ENCODE measurements around the gene PRIM2.
"Not testable (repeated sequence)": the region's sequence is repeated elsewhere in the genome, so short reads cannot be mapped to it uniquely, and the experiment has no call there.

The PRIM2 gene

DNA sequence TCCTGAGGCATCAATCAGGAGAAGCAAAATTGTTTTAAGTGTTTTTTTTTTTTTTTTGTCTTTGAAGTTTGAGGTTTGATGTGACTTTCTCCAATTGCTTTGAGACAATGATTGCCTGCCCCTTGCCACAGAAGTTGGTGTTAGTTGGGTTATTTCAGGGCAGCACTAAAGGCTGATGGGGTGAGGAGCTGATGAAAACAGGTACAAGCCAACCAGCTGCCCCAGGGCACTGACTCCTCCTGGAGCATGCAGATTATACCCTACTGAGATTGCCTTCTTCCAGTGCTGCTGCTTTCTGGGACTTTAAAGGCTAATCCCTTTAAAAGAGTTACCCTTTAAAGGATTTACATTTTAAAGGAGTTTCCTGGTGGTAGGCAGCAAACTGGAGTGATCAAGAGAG is 172.5 kb downstream of the PRIM2 start:
- H3K4me3 ChIP-seq (ENCODE audit: control insufficient read depth in 1 of 7, extremely low read depth in 1 of 7, insufficient read depth in 4 of 7, low read depth in 2 of 7, low read length in 6 of 7); DNase-seq; H3K4me1 ChIP-seq (ENCODE audit: control extremely low read depth in 1 of 4, control insufficient read depth in 4 of 4, insufficient read depth in 4 of 4, low read length in 3 of 4); CTCF ChIA-PET; POLR2A ChIA-PET; H3K27me3 ChIP-seq (replicated peaks in 2 of 5; ENCODE audit: control insufficient read depth in 4 of 5, insufficient read depth in 5 of 5, low read length in 4 of 5); H3K27ac ChIP-seq (ENCODE audit: insufficient read depth in 1 of 2, low read depth in 1 of 2, low read length in 2 of 2, poor library complexity in 1 of 2, severe bottlenecking in 2 of 2); H3K36me3 ChIP-seq (ENCODE audit: control insufficient read depth in 4 of 4, insufficient read depth in 4 of 4, low read length in 3 of 4); H3K9me3 ChIP-seq (ENCODE audit: control extremely low read depth in 1 of 5, control insufficient read depth in 4 of 5, insufficient read depth in 2 of 5, low read depth in 1 of 5, low read length in 4 of 5): not testable (repeated sequence)

DNA sequence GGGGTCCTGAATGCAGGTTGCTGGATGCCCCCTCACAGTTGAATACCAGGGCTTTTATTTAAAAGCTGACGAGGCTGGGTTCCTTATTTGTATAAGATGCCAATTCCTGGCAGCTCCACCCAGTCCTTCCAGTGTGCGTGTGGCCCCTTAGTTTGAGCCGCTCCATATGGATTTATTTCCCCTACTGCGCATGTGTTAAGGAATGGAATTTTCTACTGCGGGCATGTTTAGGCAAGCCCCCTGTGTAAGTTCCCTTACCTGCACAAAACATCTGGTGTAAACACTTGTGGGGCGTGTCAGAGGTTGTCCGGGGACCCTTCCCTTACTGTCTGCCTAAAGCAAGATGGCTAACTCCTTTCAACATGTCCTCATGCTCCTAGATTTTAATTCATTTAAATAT is 174.4 kb downstream of the PRIM2 start:
- H3K27me3 ChIP-seq (replicated peaks in 2 of 5; ENCODE audit: control insufficient read depth in 4 of 5, insufficient read depth in 5 of 5, low read length in 4 of 5); CTCF ChIA-PET; DNase-seq; H3K4me1 ChIP-seq (ENCODE audit: control extremely low read depth in 1 of 4, control insufficient read depth in 4 of 4, insufficient read depth in 4 of 4, low read length in 3 of 4); H3K27ac ChIP-seq (ENCODE audit: insufficient read depth in 1 of 2, low read depth in 1 of 2, low read length in 2 of 2, poor library complexity in 1 of 2, severe bottlenecking in 2 of 2); H3K9me3 ChIP-seq (ENCODE audit: control extremely low read depth in 1 of 5, control insufficient read depth in 4 of 5, insufficient read depth in 2 of 5, low read depth in 1 of 5, low read length in 4 of 5); H3K36me3 ChIP-seq (ENCODE audit: control insufficient read depth in 4 of 4, insufficient read depth in 4 of 4, low read length in 3 of 4); POLR2A ChIA-PET; H3K4me3 ChIP-seq (ENCODE audit: control insufficient read depth in 1 of 7, extremely low read depth in 1 of 7, insufficient read depth in 4 of 7, low read depth in 2 of 7, low read length in 6 of 7): not testable (repeated sequence)
- 92% methylated on average over 2 of the region's 7 CpGs for WGBS (ENCODE audit: insufficient coverage)

DNA sequence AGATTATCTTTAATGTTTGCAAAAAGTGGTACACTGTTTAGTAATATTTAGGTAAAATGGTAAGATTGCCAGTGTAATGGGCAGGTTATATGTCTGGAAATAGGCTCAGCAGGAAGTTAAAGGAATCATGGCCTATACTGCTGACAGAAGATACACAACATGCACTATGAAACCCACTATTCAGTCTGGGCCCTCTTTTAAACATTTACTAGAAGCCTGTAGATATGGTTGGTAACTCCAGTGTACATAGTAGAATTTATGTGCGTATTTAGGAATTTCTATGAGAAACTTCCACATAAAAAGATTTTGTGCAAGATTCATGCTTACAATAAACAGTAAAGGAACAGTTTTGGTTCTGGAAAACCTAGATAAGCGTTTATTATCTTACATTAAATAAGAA is 178.8 kb downstream of the PRIM2 start:
- H3K27ac ChIP-seq (ENCODE audit: insufficient read depth in 1 of 2, low read depth in 1 of 2, low read length in 2 of 2, poor library complexity in 1 of 2, severe bottlenecking in 2 of 2); H3K4me1 ChIP-seq (ENCODE audit: control extremely low read depth in 1 of 4, control insufficient read depth in 4 of 4, insufficient read depth in 4 of 4, low read length in 3 of 4); H3K36me3 ChIP-seq (ENCODE audit: control insufficient read depth in 4 of 4, insufficient read depth in 4 of 4, low read length in 3 of 4); POLR2A ChIA-PET; H3K4me3 ChIP-seq (ENCODE audit: control insufficient read depth in 1 of 7, extremely low read depth in 1 of 7, insufficient read depth in 4 of 7, low read depth in 2 of 7, low read length in 6 of 7); DNase-seq; H3K9me3 ChIP-seq (ENCODE audit: control extremely low read depth in 1 of 5, control insufficient read depth in 4 of 5, insufficient read depth in 2 of 5, low read depth in 1 of 5, low read length in 4 of 5); CTCF ChIA-PET; H3K27me3 ChIP-seq (replicated peaks in 2 of 5; ENCODE audit: control insufficient read depth in 4 of 5, insufficient read depth in 5 of 5, low read length in 4 of 5): not testable (repeated sequence)
- 100% methylated on average over 1 of the region's 2 CpGs for WGBS (ENCODE audit: insufficient coverage)

DNA sequence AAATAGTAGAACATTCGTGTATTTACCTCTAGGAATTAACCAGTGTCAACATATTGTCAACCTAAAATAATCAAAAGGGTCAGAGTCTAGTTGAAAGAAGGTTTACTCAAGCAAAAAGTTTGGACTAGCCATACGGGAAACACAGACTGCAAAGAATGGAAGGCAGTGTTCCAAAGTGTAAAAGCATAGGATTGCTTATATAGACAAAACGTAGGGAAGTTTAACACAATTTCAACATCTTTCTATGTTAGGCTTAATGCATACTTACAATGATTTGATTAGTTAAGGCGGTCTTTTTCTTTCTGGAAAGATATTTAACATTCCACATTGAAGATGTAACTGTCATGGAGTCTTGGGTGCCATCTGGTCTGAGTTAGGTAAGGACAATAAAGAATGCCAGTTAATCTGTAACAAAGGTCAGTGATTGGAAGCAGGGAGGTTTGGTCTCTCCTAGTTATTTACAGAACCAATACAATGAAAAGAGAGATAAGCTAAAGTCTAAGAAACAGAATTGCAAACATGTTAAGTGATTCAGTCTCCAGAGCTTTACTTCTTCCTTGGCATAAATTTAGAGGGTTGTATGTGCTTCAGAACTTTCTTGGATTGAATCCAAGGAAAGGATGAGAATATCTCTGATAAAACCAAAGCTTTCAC is 183.1 kb downstream of the PRIM2 start:
- H3K4me3 ChIP-seq (ENCODE audit: control insufficient read depth in 1 of 7, extremely low read depth in 1 of 7, insufficient read depth in 4 of 7, low read depth in 2 of 7, low read length in 6 of 7); H3K4me1 ChIP-seq (ENCODE audit: control extremely low read depth in 1 of 4, control insufficient read depth in 4 of 4, insufficient read depth in 4 of 4, low read length in 3 of 4); H3K27me3 ChIP-seq (replicated peaks in 2 of 5; ENCODE audit: control insufficient read depth in 4 of 5, insufficient read depth in 5 of 5, low read length in 4 of 5); POLR2A ChIA-PET; DNase-seq; CTCF ChIA-PET; H3K9me3 ChIP-seq (ENCODE audit: control extremely low read depth in 1 of 5, control insufficient read depth in 4 of 5, insufficient read depth in 2 of 5, low read depth in 1 of 5, low read length in 4 of 5); H3K36me3 ChIP-seq (ENCODE audit: control insufficient read depth in 4 of 4, insufficient read depth in 4 of 4, low read length in 3 of 4); H3K27ac ChIP-seq (ENCODE audit: insufficient read depth in 1 of 2, low read depth in 1 of 2, low read length in 2 of 2, poor library complexity in 1 of 2, severe bottlenecking in 2 of 2): not testable (repeated sequence)
- WGBS (ENCODE audit: insufficient coverage) = no CpG with 5 or more reads among the region's 4 CpGs

DNA sequence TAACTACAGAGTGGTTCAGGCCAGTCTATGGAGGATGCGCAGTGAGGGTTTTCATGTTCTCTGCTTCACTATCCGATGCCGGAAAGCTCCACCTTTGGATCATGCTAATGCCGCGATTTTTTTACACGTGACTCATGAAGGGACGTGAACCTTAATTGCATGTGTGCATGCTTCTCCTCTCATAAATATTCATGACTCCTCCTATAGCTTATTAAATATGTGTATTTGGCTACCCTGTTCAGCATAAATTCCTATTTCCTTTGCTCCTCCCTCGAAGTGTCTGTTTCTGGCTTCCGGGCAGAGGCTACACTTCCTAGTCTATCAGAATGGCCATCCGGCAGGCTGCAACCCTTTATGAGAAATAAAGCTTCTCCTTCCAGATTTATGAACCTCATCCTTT is 185.0 kb downstream of the PRIM2 start:
- H3K27me3 ChIP-seq (replicated peaks in 2 of 5; ENCODE audit: control insufficient read depth in 4 of 5, insufficient read depth in 5 of 5, low read length in 4 of 5); H3K27ac ChIP-seq (ENCODE audit: insufficient read depth in 1 of 2, low read depth in 1 of 2, low read length in 2 of 2, poor library complexity in 1 of 2, severe bottlenecking in 2 of 2); POLR2A ChIA-PET; H3K4me3 ChIP-seq (ENCODE audit: control insufficient read depth in 1 of 7, extremely low read depth in 1 of 7, insufficient read depth in 4 of 7, low read depth in 2 of 7, low read length in 6 of 7); DNase-seq; CTCF ChIA-PET; H3K36me3 ChIP-seq (ENCODE audit: control insufficient read depth in 4 of 4, insufficient read depth in 4 of 4, low read length in 3 of 4); H3K9me3 ChIP-seq (ENCODE audit: control extremely low read depth in 1 of 5, control insufficient read depth in 4 of 5, insufficient read depth in 2 of 5, low read depth in 1 of 5, low read length in 4 of 5); H3K4me1 ChIP-seq (ENCODE audit: control extremely low read depth in 1 of 4, control insufficient read depth in 4 of 4, insufficient read depth in 4 of 4, low read length in 3 of 4): not testable (repeated sequence)
- WGBS (ENCODE audit: insufficient coverage) = 100% methylated on average over 6 of the region's 10 CpGs

DNA sequence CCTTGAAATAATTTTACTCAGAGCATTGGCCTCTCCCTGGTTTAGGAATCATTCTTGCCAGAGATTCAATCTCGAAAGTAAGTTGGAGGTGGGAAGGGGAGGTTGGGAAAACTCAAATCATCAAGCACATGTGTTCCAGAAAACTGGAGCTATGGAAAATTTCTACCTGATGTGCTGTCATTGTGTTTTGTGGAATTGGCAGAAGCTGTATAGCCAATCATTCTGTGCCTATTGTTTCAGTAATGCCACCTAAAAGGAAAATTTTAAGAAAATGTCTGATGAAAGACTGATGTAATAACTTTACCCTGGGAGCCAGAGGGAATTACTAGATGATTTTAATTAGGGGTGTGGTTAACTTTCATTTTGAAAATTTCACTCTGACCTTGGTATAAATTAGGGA is 187.8 kb downstream of the PRIM2 start:
- CTCF ChIA-PET; H3K9me3 ChIP-seq (ENCODE audit: control extremely low read depth in 1 of 5, control insufficient read depth in 4 of 5, insufficient read depth in 2 of 5, low read depth in 1 of 5, low read length in 4 of 5); H3K4me1 ChIP-seq (ENCODE audit: control extremely low read depth in 1 of 4, control insufficient read depth in 4 of 4, insufficient read depth in 4 of 4, low read length in 3 of 4); H3K4me3 ChIP-seq (ENCODE audit: control insufficient read depth in 1 of 7, extremely low read depth in 1 of 7, insufficient read depth in 4 of 7, low read depth in 2 of 7, low read length in 6 of 7); POLR2A ChIA-PET; H3K27ac ChIP-seq (ENCODE audit: insufficient read depth in 1 of 2, low read depth in 1 of 2, low read length in 2 of 2, poor library complexity in 1 of 2, severe bottlenecking in 2 of 2); H3K27me3 ChIP-seq (replicated peaks in 2 of 5; ENCODE audit: control insufficient read depth in 4 of 5, insufficient read depth in 5 of 5, low read length in 4 of 5); DNase-seq; H3K36me3 ChIP-seq (ENCODE audit: control insufficient read depth in 4 of 4, insufficient read depth in 4 of 4, low read length in 3 of 4): not testable (repeated sequence)
- no CpG with 5 or more reads among the region's 1 CpG for WGBS (ENCODE audit: insufficient coverage)

DNA sequence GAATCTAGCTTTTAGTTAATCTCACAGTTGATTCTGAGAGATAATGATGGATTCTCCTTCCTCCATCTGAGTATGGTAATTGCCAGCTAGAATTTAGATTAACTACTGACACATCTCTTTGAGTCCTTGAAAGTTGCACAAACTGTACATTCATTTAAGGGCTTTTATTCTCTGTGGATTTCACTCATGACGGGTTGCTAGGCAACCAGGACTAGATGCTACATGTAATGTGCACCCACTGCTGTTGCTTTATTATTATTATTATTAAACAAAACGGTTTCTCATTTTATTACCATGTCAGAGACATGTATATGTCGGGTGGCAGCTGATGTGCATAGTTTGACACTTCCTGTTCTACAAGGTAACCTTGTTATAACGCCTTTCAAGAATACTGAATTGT is 193.0 kb downstream of the PRIM2 start:
- H3K36me3 ChIP-seq (ENCODE audit: control insufficient read depth in 4 of 4, insufficient read depth in 4 of 4, low read length in 3 of 4); DNase-seq; CTCF ChIA-PET; H3K4me1 ChIP-seq (ENCODE audit: control extremely low read depth in 1 of 4, control insufficient read depth in 4 of 4, insufficient read depth in 4 of 4, low read length in 3 of 4); H3K27ac ChIP-seq (ENCODE audit: insufficient read depth in 1 of 2, low read depth in 1 of 2, low read length in 2 of 2, poor library complexity in 1 of 2, severe bottlenecking in 2 of 2); H3K4me3 ChIP-seq (ENCODE audit: control insufficient read depth in 1 of 7, extremely low read depth in 1 of 7, insufficient read depth in 4 of 7, low read depth in 2 of 7, low read length in 6 of 7); POLR2A ChIA-PET; H3K27me3 ChIP-seq (replicated peaks in 2 of 5; ENCODE audit: control insufficient read depth in 4 of 5, insufficient read depth in 5 of 5, low read length in 4 of 5); H3K9me3 ChIP-seq (ENCODE audit: control extremely low read depth in 1 of 5, control insufficient read depth in 4 of 5, insufficient read depth in 2 of 5, low read depth in 1 of 5, low read length in 4 of 5): not testable (repeated sequence)
- WGBS (ENCODE audit: insufficient coverage) = no CpG with 5 or more reads among the region's 4 CpGs
